Activated CD8-positive, alpha-beta T cell treated with anti-CD3 and anti-CD28 coated beads, Interleukin-2, amount 10 ng/mL, durations not matched to agents 7 days and 5 days (primary cell): Measurements from ENCODE around the gene FAM72B. TPM values are rescaled to one million over a fixed set of nuclear protein-coding genes. Genes with fewer than 3 reads are reported as not detected.
"Not testable (repeated sequence)": the region's sequence is repeated elsewhere in the genome, so short reads cannot be mapped to it uniquely, and the experiment has no call there.

Experiments used
- ATAC-seq: fragments of 150-1000 bp; cut with Tn5 transposase; one replicate; pipeline ENCODE4 v1.10.0; 2021; ENCODE audit warnings: moderate library complexity
- CTCF ChIA-PET: fragments of 350-600 bp; sonication (Branson Sonifier 250); formaldehyde crosslinking; loops from one replicate; lab custom pipeline; 2021; ENCODE audit warnings: antibody characterized with exemption; lab: Charles Lee
- POLR2A ChIA-PET: fragments of 350-600 bp; sonication (Branson Sonifier 250); formaldehyde crosslinking; loops from one replicate; lab custom pipeline; 2021; ENCODE audit warnings: antibody characterized with exemption; lab: Charles Lee
- DNase-seq: peaks from one replicate; pipeline ENCODE4 v3.0.0-alpha.2; 2020
- H3K27ac Mint-ChIP-seq: one replicate; pipeline ENCODE4 v1.8.0; 2021; ENCODE audit warnings: mild to moderate bottlenecking, mixed read lengths
- H3K27me3 Mint-ChIP-seq: one replicate; pipeline ENCODE4 v1.8.0; 2021; ENCODE audit warnings: low read depth, mixed read lengths
- H3K36me3 Mint-ChIP-seq: one replicate; pipeline ENCODE4 v1.8.0; 2021; ENCODE audit warnings: low read depth, mixed read lengths
- H3K4me1 Mint-ChIP-seq: one replicate; pipeline ENCODE4 v1.8.0; 2021; ENCODE audit warnings: low read depth, mixed read lengths
- H3K4me3 Mint-ChIP-seq: one replicate; pipeline ENCODE4 v1.8.0; 2021; ENCODE audit warnings: mild to moderate bottlenecking, mixed read lengths
- H3K9me3 Mint-ChIP-seq: one replicate; pipeline ENCODE4 v1.8.0; 2022; ENCODE audit warnings: mixed read lengths; ENCODE audit not compliant: insufficient read depth
- total RNA-seq, 2 experiments: library from RNA; stranded (reverse); gene quantifications; one replicate each; pipeline ENCODE4 v1.2.3, GENCODE V29; 2021

The FAM72B gene
- total RNA-seq, 2 experiments from 2014 or later = 28.7 to 30.8 TPM

DNA sequence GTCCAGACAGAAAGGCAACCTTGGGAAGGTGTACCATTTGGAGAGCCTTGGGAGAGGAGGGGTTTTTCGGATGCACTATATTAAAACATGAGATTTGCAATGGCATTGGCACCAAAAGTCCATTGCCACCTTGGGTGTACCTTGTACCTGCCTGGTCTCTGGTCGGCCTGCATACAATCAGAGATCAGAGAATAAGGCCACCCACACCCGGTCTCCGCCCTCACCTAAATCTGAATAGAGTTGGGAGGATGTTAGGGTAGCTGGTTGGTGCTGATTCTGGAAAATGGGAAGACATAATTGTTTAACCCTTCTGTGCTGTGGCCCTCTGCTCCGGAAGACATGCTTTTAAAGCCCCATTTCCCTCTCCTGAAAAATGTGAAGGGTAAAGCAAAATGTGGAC is 3.8 kb upstream of the FAM72B start:
- H3K4me1 Mint-ChIP-seq, H3K27ac Mint-ChIP-seq: not testable (repeated sequence)

DNA sequence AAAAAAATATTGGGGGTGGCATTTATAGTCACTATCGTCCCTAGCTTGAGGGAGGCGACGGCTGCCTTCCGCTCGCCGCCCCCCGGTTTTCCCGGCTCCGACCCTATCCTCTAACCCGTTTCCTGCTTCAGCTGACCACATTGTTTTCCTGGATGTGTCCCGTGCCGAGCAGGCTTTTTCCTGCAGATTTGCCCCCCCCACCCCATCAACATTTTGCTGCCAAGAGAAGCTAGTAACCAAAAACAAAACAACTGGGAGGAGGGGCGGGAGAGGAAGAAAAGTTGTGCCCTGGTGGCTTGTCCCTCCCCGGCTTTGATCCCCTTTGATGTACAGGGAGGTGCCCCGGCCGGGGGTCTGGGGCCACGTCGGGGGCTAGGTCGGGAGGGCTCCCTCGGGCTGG is 2.1 kb upstream of the FAM72B start:
- CTCF ChIA-PET, H3K27ac Mint-ChIP-seq, ATAC-seq, H3K27me3 Mint-ChIP-seq, H3K9me3 Mint-ChIP-seq, H3K36me3 Mint-ChIP-seq, H3K4me1 Mint-ChIP-seq, H3K4me3 Mint-ChIP-seq, POLR2A ChIA-PET, DNase-seq: not testable (repeated sequence)

More for the DNA sequence above, 3.8 kb upstream of the FAM72B start:
- ATAC-seq, DNase-seq, CTCF ChIA-PET, H3K27me3 Mint-ChIP-seq, H3K36me3 Mint-ChIP-seq, POLR2A ChIA-PET, H3K9me3 Mint-ChIP-seq: not testable (repeated sequence)
- peak overlapping the region; percentile 22 for H3K4me3 Mint-ChIP-seq

DNA sequence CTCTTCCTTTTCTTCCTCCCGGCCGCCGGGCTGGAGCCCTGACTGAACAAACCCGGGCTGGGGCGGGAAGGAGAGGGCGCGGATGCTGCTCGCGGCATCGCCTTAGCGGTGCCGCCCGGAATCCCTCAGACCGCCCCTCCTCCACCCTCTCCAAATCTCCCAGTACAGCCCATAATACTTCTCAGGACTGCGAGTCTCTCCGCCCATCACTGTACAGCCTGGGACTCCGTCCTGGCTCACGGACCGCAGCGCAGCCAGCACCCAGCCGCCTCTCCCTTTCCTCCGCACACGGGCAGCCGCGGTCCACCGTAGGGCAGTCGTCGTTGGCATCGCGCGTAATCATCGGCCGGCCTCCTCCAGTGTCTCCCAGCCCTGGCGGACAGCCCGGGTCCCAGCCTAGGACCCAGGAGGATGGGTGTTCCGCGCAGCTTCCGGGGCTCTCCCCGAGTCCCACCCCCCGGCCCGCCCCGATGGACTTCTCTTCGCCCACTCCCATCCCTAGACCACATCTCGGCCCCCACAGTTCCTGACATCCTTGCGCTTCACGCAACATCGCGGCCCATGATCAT is 1.1 kb upstream of the FAM72B start:
- peak overlapping the region; percentile 89 for H3K4me3 Mint-ChIP-seq
- H3K9me3 Mint-ChIP-seq, H3K36me3 Mint-ChIP-seq, POLR2A ChIA-PET, H3K27ac Mint-ChIP-seq, H3K27me3 Mint-ChIP-seq, DNase-seq, H3K4me1 Mint-ChIP-seq, CTCF ChIA-PET: not testable (repeated sequence)
- peak; percentile 6 for ATAC-seq

DNA sequence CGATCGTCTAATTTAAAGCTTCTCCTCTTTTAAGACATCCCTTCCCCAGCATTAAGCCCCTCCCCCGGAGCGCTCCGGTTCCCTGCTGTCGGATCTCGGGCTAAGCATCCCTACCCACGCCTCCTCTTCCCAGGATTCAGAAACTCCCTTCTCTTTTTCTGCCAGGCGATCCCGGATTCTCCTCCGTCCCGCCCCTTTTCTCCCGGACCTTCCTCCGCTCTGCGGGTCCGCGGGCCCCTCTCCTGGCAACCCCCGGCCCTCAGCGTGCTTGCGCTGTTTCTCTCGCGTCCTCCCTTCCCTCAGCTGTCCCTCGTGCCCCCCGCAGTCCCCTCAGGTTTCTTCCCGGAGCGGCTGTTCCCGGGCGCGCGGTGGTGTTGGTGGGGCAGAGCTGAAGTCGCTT is 273 bp downstream of the FAM72B start:
- ATAC-seq, POLR2A ChIA-PET, H3K36me3 Mint-ChIP-seq, H3K4me1 Mint-ChIP-seq, CTCF ChIA-PET, H3K9me3 Mint-ChIP-seq, H3K27ac Mint-ChIP-seq, H3K27me3 Mint-ChIP-seq: not testable (repeated sequence)
- H3K4me3 Mint-ChIP-seq = peak overlapping the region; percentile 52
- peak; percentile 18 for DNase-seq

DNA sequence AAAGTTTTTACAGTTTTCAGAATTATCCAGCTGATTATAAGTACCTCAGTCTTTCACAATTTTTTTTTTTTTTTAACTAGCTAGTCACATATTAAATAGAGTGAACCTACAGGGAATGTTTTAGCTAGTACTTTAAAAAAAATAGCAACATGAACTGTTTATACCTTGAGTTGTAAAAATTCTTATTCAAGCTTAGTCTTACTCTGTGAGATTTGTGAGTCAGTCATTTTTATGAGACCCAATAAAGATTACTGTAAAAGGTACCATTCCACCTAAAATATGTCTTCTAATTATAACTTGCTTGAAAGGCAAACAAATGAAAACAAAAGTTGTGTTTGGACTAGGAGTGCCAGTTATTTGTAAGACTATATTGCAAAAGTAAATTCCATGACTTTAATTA is 5.9 kb downstream of the FAM72B start:
- H3K27ac Mint-ChIP-seq, DNase-seq, CTCF ChIA-PET, H3K36me3 Mint-ChIP-seq, POLR2A ChIA-PET, H3K9me3 Mint-ChIP-seq, H3K27me3 Mint-ChIP-seq, ATAC-seq, H3K4me3 Mint-ChIP-seq, H3K4me1 Mint-ChIP-seq: not testable (repeated sequence)

DNA sequence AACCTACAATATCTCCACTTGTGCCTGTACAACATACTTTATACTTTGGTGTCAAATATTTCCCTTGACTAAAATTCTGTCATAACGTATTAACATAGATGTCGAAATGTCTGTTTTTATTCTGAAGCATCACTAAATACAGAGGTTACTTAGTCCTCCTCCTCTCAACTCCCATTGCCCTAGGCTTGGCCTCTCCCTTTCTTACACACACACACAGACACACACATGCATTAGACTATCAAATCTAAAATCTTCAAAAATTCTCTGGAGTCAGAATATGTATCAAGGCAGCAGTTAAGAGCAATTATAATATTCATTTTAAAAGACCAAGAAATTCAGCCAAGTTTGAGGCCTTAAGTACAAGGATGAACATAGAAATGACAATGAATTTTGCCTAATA is 7.5 kb downstream of the FAM72B start:
- POLR2A ChIA-PET, H3K27me3 Mint-ChIP-seq, H3K4me3 Mint-ChIP-seq, H3K9me3 Mint-ChIP-seq, H3K27ac Mint-ChIP-seq, CTCF ChIA-PET, H3K36me3 Mint-ChIP-seq, ATAC-seq, DNase-seq, H3K4me1 Mint-ChIP-seq: not testable (repeated sequence)

DNA sequence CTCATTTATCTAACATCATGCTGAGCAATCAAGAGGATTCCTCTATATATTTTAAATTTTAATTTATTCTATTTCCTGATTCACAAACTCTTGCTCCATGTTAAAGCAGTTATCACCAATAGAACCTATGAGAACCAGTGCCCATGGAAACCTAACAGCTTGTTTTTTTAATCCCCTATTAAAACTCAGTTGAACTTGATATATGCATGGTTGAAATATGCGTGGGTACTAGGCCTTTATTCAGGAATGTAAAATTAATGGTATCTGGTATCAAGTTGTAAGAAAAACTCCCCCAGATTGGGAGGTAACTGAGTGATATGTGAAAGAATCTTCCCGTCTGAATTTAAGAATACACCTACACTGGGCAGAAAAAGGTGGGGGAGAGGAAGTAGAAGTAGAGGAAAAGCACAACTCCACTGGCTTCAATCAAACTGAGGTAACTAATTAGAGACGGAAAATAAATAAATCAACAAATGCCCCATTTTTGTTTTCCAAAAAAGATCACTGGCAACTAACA is 15.9 kb downstream of the FAM72B start:
- H3K36me3 Mint-ChIP-seq, CTCF ChIA-PET, H3K4me1 Mint-ChIP-seq, ATAC-seq, H3K4me3 Mint-ChIP-seq, POLR2A ChIA-PET, H3K9me3 Mint-ChIP-seq, DNase-seq, H3K27me3 Mint-ChIP-seq, H3K27ac Mint-ChIP-seq: not testable (repeated sequence)

DNA sequence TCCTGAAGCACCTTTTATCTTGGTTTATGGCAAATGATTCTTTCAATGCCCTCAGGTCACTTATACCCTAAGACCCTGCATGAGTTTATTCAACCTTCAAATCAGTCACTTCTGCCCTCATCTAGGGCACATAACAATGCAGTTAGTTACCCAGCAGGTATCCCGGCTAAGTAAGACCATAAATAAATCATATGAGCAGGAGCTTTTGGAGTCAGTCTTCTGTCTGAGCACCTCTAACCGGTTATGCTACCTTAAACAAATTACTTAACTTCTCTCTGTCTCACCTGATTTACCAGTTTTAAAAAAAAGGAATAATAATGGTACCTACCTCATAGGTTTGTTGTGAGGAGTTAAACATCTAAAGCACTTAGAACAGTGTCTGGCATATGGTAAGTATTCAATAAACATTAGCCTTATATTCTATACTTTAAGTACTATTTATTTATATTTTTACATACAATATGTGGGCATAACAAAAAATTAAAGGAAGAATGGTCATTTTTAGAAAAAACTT is 16.9 kb downstream of the FAM72B start:
- H3K4me3 Mint-ChIP-seq = not testable (repeated sequence)

DNA sequence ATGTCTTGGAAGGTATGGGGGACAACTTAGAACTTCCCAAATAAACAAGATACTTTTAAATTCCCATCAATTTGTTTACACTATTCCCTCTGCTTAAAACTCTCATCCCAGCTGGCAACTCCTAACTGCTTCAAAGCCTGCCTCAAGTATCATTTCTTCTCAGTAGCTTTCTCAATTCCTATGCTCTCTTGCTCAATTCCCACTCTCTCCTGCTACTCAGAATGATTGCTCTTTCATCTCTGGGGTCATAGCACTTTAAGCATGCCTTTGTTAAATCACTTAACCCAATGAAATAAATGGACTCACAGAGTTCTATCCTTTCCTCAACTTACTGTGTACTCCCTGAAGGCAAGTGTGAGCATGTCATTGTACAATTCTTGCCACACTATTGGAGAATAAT is 18.8 kb downstream of the FAM72B start:
- ATAC-seq, H3K27me3 Mint-ChIP-seq, H3K36me3 Mint-ChIP-seq, POLR2A ChIA-PET, H3K4me1 Mint-ChIP-seq, H3K9me3 Mint-ChIP-seq, H3K27ac Mint-ChIP-seq, H3K4me3 Mint-ChIP-seq, CTCF ChIA-PET, DNase-seq: not testable (repeated sequence)

More for the DNA sequence above, 16.9 kb downstream of the FAM72B start:
- H3K4me1 Mint-ChIP-seq, CTCF ChIA-PET, H3K36me3 Mint-ChIP-seq, DNase-seq, H3K9me3 Mint-ChIP-seq, ATAC-seq, POLR2A ChIA-PET, H3K27ac Mint-ChIP-seq, H3K27me3 Mint-ChIP-seq: not testable (repeated sequence)

DNA sequence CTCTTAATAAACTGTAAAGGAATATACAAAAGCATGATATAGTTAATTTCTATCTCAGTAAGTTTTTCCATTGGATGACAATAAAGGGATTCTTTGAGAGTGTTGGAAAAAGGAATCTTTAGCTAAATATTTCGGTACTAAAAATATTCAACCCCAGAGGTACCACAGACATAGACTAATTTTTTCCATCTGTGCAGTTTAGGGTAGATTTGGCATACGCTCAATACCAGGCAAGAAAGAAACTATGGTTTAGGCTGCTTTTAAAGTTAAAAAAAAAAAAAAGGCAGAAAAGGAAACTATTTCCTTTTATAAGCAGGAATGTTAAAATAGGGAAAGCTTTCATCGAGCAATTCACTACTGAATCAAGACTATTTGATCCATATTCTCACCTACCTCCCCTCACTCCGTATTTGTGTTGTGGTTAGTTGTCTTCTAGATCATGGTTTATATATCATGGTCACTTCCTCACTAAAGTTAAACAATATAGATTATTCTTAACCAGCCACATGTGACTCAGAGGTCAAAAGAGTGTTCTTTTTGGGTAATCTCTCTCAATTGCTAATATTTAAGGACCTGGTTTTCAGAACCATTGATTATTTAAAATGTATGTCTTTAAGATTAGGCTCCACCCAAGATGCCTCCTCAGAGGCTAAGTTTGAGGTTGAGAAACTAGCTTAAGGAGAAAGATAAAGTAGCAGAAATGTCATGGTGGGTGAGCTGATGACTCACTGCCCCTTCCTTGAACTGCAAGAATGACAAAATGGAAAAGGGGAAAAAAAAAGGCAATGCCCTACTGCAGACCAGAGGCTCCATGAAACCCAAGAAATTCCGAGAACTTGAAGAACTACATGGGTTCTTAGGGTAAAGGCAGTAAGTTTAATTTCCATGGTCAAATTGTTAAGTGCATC is 20.0 kb downstream of the FAM72B start:
- H3K27ac Mint-ChIP-seq, DNase-seq, H3K9me3 Mint-ChIP-seq, POLR2A ChIA-PET, CTCF ChIA-PET, H3K4me3 Mint-ChIP-seq, H3K36me3 Mint-ChIP-seq, H3K27me3 Mint-ChIP-seq, H3K4me1 Mint-ChIP-seq: not testable (repeated sequence)
- peak; percentile 55 for ATAC-seq

DNA sequence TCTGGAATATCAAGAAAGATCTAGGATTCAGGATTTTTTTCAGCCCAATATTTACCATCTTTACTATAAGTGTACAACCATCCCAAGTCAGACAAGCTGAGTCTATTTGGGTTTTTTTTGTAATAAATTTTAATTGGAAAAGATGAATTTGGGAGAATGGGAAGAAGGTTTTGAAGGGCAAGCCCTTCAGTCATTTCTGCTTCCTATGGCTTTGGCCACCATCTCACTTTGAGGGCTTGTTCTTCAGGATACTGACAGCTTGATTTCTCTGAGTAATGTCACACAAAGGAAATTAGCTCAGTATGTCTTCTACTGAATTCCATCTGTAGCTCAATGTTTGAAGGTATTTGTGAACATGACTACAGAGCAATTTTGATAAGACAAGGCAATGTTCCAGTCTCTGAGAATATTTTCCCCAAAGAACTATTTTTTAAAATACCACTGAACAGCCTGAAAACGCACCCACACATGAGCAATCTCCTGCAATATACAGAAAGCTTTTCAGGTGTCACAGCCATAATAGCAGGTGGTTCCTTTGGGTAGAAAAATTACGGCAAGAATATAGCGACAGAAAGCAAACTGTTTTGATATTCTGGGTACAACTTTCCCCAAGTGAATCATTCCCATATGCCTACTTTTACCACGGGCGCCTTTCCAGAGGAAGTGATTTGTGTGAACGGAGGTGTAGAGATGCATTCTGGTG is 22.8 kb downstream of the FAM72B start:
- H3K4me3 Mint-ChIP-seq, H3K9me3 Mint-ChIP-seq, H3K4me1 Mint-ChIP-seq, ATAC-seq, CTCF ChIA-PET, H3K36me3 Mint-ChIP-seq, H3K27ac Mint-ChIP-seq, POLR2A ChIA-PET, DNase-seq, H3K27me3 Mint-ChIP-seq: not testable (repeated sequence)

DNA sequence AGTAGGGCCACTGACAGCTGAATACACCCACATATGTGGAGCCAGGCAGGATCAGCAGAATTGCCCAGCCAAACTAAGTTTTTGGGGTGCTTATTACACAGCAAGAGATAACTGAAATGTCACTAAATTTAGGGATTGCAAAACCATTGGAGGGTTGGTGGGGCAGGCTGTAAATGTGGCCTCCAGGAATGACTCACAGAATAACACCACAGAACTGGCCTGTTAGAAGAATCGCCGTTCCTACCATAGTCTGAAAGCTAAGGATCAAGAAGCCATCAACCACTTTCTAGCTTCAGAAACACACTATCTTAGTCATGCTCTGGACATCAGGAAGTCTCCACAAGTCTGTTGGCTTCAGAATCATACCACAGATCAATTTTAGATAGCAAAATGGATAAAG is 24.0 kb downstream of the FAM72B start:
- H3K36me3 Mint-ChIP-seq, H3K4me3 Mint-ChIP-seq, H3K27ac Mint-ChIP-seq, ATAC-seq, DNase-seq, H3K27me3 Mint-ChIP-seq, POLR2A ChIA-PET, CTCF ChIA-PET, H3K9me3 Mint-ChIP-seq, H3K4me1 Mint-ChIP-seq: not testable (repeated sequence)
